MM.1S (cell line): ENCODE results near the gene CYGB.

Source experiments
- DNase-seq: peaks from one replicate; pipeline ENCODE4 v3.0.0-alpha.2; 2015
- H2AFZ ChIP-seq: fragments of 300-600 bp; sonication (generic); 2 replicates; pipeline ENCODE4 v1.6.0; 2016; ENCODE audit warnings: antibody characterized with exemption, low read length
- H3F3A ChIP-seq: fragments of 300-600 bp; sonication (generic); 2 replicates; pipeline ENCODE4 v1.6.1; 2016; ENCODE audit warnings: mild to moderate bottlenecking, antibody characterized with exemption, low read length, moderate library complexity, mixed read lengths; ENCODE audit not compliant: insufficient read depth
- H3K27ac ChIP-seq: fragments of 300-600 bp; sonication (generic); 2 replicates; pipeline ENCODE4 v1.5.1; 2016; ENCODE audit warnings: mild to moderate bottlenecking, low read length
- H3K27me3 ChIP-seq: fragments of 300-600 bp; sonication (generic); replicated peaks from 2 replicates; pipeline ENCODE4 v1.6.0; 2016; ENCODE audit warnings: low read length; ENCODE audit not compliant: insufficient read depth
- H3K36me3 ChIP-seq: fragments of 300-600 bp; sonication (generic); replicated peaks from 2 replicates; pipeline ENCODE4 v1.6.1; 2016; ENCODE audit warnings: mild to moderate bottlenecking, low read length, mixed read lengths; ENCODE audit not compliant: insufficient read depth
- H3K4me1 ChIP-seq: fragments of 300-600 bp; sonication (generic); 2 replicates; pipeline ENCODE4 v1.6.1; 2016; ENCODE audit warnings: low read length, mixed read lengths
- H3K4me2 ChIP-seq: fragments of 300-600 bp; sonication (generic); 2 replicates; pipeline ENCODE4 v1.6.0; 2016; ENCODE audit warnings: low read depth, low read length
- H3K4me3 ChIP-seq: fragments of 300-600 bp; sonication (generic); 2 replicates; pipeline ENCODE4 v1.5.1; 2016; ENCODE audit warnings: low read length, mixed read lengths
- H3K79me2 ChIP-seq: fragments of 300-600 bp; sonication (generic); 2 replicates; pipeline ENCODE4 v1.6.1; 2016; ENCODE audit warnings: mixed run types, low read length, mixed read lengths
- H3K9ac ChIP-seq: fragments of 300-600 bp; sonication (generic); 2 replicates; pipeline ENCODE4 v1.6.1; 2016; ENCODE audit warnings: low read length, mixed read lengths
- H3K9me2 ChIP-seq: fragments of 300-600 bp; sonication (generic); replicated peaks from 2 replicates; pipeline ENCODE4 v1.6.1; 2016; ENCODE audit warnings: mild to moderate bottlenecking, low read length, mixed read lengths; ENCODE audit not compliant: insufficient read depth
- H3K9me3 ChIP-seq: fragments of 300-600 bp; sonication (generic); replicated peaks from 2 replicates; pipeline ENCODE4 v1.6.1; 2016; ENCODE audit warnings: mild to moderate bottlenecking, low read length, mixed read lengths; ENCODE audit not compliant: insufficient read depth
- H4K20me1 ChIP-seq: fragments of 300-600 bp; sonication (generic); 2 replicates; pipeline ENCODE4 v1.6.1; 2016; ENCODE audit warnings: mild to moderate bottlenecking, low read length, moderate library complexity, mixed read lengths; ENCODE audit not compliant: insufficient read depth
- CTCF ChIP-seq: fragments of 300-600 bp; sonication (generic); IDR thresholded peaks from 2 replicates; pipeline ENCODE4 v1.5.1; 2016; ENCODE audit warnings: antibody characterized with exemption, low read length, mixed read lengths
- EZH2 ChIP-seq: fragments of 300-600 bp; sonication (generic); optimal IDR thresholded peaks from 2 replicates; pipeline ENCODE3; 2017; ENCODE audit warnings: low read depth, mild to moderate bottlenecking, antibody characterized with exemption, low read length, mixed read lengths
- EZH2phosphoT487 ChIP-seq: fragments of 300-600 bp; sonication (generic); IDR thresholded peaks from 2 replicates; pipeline ENCODE4 v1.6.1; 2018; ENCODE audit warnings: antibody characterized with exemption, low read length

CYGB gene

DNA sequence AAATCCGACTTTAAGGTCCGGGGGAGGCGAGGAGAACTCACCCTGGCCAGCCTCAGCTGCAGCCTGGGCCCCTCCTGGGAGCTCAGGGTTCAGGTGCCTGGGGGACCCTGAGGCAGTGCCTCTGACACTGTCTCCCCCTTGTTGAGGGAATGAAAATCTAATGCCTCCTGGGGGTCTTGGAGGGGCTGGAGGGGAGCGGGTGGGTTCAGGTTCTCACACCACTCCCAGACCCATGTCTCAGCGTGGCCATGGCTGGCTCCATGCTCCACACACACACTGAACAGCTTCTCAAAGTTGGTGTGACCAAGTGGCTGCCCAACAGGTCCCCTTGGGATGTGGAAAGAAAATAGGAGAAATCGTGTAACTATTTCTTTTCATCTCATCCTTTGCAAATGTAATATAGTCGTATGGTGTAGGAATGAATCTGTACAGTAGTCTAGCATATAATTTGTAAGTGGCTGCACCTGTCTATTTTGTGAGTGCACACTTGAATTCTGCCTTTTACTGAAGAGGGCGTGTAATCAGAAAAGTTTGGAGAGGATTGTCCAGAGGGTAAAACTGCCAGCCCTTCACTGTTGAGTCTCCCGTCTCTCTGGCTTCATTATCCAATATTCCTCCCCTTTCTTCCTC, 1.5 kb upstream of the CYGB start:
- no peaks in the 10 kb centered on the region for H4K20me1 ChIP-seq
- no peaks in the 10 kb centered on the region for H3K4me1 ChIP-seq
- no peak overlapping the region for H3K27ac ChIP-seq
- H3K9me2 ChIP-seq, result no peaks in the 10 kb centered on the region
- no peak for TF ChIP-seq CTCF
- no peak overlapping the region for H3K4me2 ChIP-seq
- no peak overlapping the region for H3K9ac ChIP-seq
- peaks cover 81% of the 10 kb centered on the region for H3K27me3 ChIP-seq
- H3K36me3 ChIP-seq, result no peaks in the 10 kb centered on the region
- no peaks in the 10 kb centered on the region for H3K79me2 ChIP-seq
- H3F3A ChIP-seq, result no peaks in the 10 kb centered on the region
- no peak for DNase-seq
- H3K4me3 ChIP-seq, result no peak overlapping the region
- no peak overlapping the region for H2AFZ ChIP-seq
- H3K9me3 ChIP-seq, result no peaks in the 10 kb centered on the region

DNA sequence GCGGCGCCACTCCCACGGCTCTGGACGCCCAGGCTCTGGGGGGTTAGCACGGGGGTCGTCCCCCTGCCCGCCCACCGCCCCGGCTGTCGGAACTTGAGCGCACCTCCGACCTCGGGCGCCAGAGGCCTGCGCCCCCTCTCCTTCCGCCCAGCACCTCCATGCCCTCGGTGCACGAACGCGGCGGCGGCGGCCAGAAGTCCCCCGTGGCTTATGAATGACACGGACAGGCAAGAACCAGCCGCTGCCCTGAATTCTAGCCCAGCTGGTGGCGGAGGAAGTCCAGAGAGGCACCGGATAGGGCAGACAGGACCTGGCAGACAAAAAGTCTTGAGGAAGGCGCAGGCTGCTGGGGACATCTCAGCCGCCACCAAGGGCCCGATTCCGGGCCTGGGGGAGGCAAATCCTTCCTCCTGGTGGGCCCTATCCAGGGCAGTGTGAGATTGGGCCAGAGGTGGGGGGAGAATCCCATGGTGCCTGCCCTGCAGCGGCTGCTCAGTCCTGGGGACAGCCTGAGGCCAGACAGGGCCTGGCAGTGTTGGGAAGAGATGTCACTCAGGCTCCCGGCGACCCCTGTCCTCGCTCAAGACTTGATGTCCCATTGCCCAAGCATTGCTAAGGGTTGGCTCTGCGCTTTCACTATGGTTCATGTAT, 897 bp upstream of the CYGB start:
- Histone ChIP-seq H3K9ac (no peak overlapping the region), H3K79me2 (no peaks in the 10 kb centered on the region), H2AFZ (no peak overlapping the region), H4K20me1 (no peaks in the 10 kb centered on the region), H3K4me2 (no peak overlapping the region), H3K27ac (no peak overlapping the region), H3K4me1 (no peaks in the 10 kb centered on the region), H3K36me3 (no peaks in the 10 kb centered on the region), H3K27me3 (peaks cover 80% of the 10 kb centered on the region), H3K4me3 (no peak overlapping the region), H3K9me3 (no peaks in the 10 kb centered on the region), H3K9me2 (no peaks in the 10 kb centered on the region), H3F3A (no peaks in the 10 kb centered on the region)
- TF ChIP-seq EZH2, result no peak
- no peak for TF ChIP-seq EZH2phosphoT487
- no peak for TF ChIP-seq CTCF
- DNase-seq, result no peak

- no peaks in the 10 kb centered on the region for H3K79me2 ChIP-seq
- no peak overlapping the region for H3K27ac ChIP-seq
- H3K9me3 ChIP-seq, result no peaks in the 10 kb centered on the region
- no peaks in the 10 kb centered on the region for H3F3A ChIP-seq
- H3K4me1 ChIP-seq, result no peaks in the 10 kb centered on the region
- H3K4me3 ChIP-seq, result no peak overlapping the region
- no peaks in the 10 kb centered on the region for H3K9me2 ChIP-seq
- no peak for DNase-seq
- no peak overlapping the region for H3K4me2 ChIP-seq
- H3K27me3 ChIP-seq, result peaks cover 77% of the 10 kb centered on the region
- TF ChIP-seq CTCF (no peak), EZH2 (no peak), EZH2phosphoT487 (no peak)
- H3K36me3 ChIP-seq, result no peaks in the 10 kb centered on the region
- H3K9ac ChIP-seq, result no peak overlapping the region
- H2AFZ ChIP-seq, result no peak overlapping the region
- no peaks in the 10 kb centered on the region for H4K20me1 ChIP-seq
Observed at GRCh38 chr17:76537288-76537577, 276 bp downstream of the CYGB start.
